ENCODE data around the gene C2orf66.

- TF ChIP-seq CTCF (IDR thresholded peaks at IDR 0.05) (no peak), POLR2A (IDR thresholded peaks at IDR 0.05) (no peak)
Observed at GRCh38 chr2:196845371-196845770, 36.2 kb upstream of the C2orf66 start.

All from adrenal gland (tissue), 5 donors.